GM18508 (cell line): Measurements from ENCODE around the gene SF1.

Experiments used
- ATAC-seq: cut with Tn5 transposase; IDR thresholded peaks from one replicate; pipeline ENCODE4 v1.9.1; 2021; ENCODE audit warnings: moderate number of reproducible peaks; ENCODE audit not compliant: insufficient read depth, unreplicated experiment

Gene SF1

DNA sequence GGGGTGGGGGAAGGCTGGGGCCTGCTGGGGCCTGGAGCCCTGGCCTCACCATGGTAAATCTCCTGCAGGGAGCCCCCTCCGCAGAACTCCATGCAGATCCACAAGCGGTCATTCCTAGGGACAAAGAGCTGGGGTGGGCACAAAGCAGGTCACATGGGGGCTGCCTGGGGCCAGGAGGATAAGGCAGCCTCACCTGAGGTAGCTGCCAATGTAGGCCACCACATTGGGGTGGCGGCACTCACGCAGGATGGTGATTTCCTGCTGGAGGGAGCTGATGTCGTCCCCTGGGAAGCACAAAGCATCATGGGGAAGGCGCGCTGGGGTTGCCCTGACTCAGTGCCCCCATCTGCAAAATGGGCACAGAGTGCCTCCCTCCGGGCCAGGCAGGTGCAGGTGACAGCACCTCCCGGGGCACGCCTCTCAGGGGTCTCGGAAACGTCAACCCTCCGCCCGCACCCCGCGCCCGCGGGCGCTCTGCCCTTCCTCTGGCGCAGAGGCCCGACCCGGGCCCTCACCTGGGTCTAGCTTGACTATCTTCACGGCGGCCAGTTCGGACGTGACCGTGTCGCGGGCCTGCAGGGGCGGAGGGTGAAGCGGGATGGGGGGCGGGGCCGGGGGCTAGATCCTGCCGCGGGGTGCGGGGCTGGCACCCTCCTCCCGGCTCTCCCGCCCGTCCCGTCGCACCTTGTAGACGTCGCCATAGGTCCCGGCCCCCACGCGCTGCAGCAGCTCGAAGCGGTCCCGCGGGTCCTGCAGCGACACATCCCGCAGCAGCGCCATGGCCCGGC lies 24.2 kb upstream of the SF1 start:
- ATAC-seq = no peak

DNA sequence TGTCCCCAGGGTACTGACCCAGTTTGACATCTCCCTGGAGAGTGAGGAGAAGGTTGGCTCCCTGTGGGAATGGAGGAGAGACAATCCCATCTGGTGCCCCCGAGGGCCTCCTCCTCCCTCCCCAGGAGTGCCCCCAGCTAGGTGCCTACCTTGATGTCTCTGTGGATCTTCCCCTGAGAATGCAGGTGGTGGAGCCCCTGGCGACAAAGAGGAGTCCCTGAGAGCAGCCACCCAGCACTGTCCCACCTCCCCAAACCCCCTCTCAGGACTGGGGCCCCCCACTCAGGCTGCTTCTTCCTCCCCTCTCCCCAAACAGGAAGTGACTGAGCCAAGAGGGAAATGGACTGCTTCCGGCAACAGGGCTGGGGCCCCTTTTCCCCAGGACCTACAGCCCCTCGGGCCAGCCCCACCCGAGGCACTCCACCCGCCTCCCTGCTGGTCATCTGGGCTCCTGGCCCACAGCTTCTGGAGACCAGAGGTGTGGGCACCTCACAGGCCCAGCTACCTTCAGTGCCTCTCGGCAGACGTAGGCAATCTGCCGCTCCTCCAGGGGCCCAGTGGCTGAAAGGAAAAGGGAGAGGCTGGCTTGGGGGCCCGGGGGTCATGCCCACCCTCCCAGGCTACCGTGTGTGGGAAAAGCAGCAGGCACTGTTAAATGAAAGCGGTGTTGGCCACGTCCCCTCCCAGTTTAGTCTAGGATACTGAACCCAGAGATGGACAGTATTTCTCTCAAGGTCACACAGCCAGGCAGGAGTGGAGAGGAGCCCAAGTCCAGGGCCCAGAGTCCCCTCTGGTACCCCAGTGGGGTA lies 23.4 kb upstream of the SF1 start:
- no peak for ATAC-seq

DNA sequence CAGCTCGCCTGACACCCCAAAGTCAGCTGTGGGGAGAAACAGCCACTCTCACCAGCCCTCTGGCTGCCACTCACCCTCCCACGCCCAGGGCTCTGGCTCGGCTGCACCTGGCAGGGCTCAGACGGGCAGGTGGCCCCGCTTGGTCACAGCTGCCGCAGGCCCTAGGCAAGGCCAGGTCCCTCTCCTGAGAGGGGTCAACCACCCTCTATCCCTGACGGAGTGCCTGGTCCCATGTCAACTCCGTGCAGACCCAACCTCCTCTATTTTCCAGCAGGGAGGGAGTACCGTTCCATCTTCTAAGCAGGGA lies 22.8 kb upstream of the SF1 start:
- no peak for ATAC-seq

DNA sequence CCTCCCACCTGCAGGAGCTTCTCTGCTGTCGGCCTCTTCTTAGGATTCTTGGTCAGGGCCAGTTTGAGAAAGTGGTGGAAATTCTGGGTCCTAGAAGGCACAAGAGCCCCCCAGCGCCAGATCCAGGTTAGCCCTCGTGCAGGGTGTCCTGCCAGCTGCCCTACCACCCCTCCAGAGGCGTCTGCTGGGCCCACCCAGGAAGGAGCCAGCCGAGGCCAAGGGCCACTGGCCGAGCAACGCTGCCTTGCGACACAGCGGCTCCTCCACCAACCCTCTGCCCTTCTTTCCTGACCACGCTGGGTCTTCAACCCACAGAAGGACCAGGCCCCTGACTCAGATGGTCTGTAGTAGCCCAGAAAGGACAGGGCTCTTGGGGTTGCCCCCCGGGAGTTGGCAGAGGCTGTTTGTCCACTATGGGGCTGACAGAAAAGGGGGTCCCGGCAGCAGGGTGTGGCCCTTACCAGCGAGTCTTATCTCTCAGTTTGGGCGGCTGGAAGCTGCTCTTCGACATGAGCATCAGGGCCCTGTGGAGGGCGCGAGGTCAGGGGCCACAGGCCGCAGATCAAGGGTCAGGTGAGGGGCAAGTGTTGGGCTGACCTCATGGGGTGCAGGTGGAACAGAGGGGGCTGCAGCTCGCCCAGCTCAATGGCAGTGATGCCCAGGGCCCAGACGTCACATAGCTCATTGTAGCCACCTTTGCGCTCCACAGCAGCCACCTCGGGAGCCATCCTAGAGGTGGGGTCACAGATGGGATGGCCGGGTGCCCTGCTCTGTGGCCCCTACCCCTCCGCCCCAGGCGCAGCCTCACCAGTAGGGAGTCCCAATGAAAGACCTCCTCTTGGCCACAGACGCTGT lies 22.2 kb upstream of the SF1 start:
- no peak for ATAC-seq

DNA sequence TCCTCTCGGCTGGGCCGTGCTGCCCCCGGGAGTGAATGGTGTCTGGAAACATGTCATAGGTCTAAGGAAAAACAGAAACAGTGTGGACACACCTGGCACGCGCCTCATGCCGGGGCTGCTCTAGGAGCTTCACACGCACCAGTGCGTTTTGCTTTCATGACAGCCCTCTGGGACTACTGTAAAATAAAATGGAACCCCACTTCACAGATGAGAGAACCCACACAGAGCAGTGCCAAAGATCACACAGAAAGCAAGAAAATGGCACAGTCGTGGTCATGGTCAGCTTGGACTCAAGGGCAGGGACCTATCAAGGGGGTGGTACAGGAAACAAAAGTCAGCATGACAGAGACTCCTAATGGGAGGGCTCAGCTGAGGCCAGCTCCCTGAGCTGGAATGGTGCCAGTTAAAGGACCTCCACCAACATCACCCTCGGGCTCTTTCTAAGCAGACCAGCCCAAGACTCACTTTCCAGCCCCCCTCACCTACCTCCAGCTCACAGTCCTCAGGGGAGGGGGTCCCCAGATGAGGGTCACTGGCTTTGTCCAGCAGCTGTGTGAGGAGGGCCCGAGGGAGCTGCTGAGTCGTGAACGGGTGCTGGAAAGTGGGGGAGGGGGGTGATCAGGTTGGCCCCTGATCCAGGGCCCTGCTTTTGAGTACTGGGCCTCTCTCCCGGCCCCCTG lies 21.4 kb upstream of the SF1 start:
- ATAC-seq = no peak

DNA sequence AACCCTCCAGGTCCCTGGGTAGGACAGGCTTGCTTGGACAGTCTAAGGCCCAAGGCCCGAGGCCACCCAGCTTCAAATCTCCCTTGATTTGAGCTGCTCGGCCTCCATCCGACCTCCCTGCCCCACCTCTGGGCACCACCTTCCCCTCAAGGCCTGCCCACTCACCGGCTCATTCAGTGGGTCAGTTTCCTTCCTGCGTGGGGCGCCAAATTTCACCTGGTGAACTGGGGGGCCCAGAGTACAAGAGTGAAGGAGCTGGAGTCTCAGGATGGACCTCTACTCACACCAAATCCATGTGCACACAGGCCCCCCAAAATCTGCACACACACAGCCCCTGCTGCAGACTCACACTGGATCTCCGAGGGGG lies 20.9 kb upstream of the SF1 start:
- no peak for ATAC-seq

DNA sequence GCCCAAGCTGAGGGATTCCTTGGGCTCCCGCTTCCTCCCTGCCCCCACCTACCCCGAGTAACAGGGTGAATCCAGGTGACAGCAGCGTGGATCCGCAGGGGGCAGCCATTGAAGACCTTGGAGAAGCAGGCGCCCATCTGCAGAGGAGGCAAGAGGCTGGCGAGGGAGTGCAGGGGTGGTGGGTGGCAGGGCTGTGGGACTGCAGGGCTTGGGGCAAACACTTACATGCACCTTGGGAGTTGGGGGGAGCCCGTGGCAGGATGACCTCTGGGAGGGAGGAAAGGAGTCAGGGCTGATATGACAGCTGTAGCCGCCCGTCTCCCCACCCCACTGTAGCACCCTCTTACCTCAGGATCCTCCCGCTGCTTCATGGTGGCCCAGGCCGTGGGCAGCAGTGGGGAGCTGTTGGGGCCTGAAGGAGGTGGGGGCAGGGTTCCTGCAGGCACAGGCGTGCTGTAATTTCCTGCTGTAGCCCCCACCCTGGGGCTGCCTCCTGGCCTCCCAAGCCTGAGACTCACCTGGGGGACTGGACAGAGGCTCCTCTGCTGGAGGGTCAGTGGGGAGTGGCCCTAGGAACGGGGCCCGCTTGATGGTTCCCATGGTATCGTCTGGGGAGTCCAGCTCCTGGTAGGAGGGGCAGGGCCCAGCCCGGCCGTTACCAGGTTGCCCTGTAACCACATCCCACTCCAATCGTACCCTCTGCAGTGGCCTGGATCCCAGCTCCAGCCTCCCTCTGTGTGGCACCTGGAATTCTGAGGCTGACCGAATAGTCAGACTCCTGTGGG lies 18.6 kb upstream of the SF1 start:
- ATAC-seq = no peak

DNA sequence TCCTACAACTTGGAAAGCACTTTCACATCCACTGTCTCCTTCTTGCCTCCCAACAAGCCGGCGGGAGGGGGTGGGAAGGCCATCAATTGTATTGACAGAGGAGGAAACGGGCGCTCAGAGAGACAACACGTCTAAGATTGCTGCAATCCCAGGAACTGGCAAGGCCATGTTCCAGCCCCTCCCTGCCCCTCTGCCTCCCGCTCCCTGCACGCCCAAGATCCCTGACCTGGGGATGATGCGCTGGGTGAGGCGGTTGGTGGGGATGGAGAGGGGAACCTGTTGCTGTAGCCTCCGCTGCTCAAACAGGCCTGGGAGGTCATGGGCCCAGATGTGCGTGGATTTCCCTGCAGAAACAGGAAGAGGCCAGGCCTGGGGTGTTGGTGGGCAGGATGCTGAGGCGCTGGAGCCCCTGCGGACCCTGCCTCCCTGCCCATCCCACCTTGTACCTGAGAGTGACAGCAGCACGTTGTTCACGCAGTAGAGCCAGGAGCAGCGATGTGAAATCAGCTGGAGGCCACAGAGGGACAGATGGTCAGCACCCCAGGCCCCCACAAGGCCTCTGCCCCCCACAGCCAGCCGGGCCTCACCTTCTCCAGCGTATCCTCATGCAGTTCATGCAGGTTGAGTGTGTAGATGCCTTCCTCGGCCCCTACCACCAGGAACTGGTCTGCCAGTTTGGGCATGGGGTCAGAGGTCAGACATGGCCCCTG lies 17.9 kb upstream of the SF1 start:
- ATAC-seq = no peak

DNA sequence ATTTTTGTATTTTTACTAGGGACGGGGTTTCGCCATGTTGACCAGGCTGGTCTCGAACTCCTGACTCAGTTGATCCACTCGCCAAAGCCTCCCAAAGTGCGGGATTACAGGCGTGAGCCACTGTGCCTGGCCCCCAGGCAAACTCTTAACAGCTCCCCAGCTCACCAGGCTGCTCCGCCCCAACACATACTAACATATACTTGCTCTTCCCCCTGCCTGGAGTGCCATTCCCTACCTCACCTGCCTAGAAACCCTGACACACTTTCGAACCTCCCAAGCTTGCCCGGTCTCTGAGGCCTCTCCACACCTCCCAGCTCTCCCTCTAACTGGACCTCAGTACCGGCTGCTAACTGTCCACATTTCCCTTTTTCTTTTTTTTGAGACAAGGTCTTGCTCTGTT lies 16.2 kb upstream of the SF1 start:
- no peak for ATAC-seq

DNA sequence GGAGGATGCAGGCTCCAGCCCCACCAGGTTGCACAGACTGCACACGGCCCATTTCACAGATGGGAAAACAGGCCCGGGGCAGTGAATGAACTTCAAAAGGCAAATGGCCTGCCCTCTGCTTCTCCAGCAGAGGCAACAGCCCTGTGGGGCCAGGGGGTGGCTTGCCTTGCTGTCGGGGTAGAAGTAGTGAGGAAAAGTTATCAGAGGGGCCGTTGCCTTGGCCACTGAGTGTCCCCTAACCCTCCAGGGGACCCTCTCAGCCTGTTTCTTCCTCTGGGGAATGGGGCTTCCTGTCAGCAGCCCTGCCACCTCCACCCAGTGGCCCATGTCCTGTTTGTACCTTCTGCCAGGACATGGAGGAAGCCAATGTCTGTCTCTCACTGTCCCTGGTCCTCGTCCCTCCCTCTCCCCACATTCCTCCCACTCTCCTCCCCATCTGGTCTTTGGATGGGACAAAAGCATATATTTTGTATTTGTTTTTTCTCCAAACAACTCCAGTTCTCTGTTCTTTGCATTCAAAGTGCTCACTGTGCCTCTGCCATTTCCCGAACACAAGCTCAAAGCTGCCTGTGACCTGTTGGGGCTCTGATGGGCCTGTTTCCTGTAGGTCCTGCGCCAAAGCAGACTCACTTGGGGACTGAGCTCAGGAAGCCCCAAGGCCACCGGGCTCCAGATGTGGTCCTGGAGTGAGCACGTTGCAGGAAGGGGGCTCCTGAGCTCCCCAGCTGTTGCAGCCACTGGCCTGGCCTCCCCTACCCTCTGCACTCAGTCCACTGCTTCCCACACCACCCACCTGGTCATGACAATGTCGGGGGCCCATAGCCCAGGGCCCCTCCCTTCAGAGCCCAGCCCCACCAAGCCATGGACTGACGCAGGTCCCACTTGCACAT lies 15.2 kb upstream of the SF1 start:
- ATAC-seq = no peak

DNA sequence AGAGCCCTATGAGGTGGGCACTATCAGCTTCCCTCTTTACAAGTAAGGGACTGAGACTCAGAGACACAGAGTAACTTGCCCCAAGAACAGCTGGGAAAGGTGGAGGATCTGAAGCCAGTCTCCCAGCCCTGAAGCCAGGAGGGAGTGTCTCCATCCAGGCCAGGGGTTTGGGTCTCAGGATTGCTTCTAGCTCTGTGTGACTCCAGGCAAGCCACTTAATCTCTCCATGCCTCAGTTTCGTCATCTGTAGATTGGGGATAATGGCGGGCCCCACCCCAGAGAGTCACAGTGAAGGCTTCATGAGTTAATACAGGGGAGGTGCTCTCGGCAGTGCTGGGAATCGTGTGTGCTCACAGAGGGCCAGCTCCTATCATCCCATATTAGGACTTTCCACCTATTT lies 14.1 kb upstream of the SF1 start:
- ATAC-seq = no peak

DNA sequence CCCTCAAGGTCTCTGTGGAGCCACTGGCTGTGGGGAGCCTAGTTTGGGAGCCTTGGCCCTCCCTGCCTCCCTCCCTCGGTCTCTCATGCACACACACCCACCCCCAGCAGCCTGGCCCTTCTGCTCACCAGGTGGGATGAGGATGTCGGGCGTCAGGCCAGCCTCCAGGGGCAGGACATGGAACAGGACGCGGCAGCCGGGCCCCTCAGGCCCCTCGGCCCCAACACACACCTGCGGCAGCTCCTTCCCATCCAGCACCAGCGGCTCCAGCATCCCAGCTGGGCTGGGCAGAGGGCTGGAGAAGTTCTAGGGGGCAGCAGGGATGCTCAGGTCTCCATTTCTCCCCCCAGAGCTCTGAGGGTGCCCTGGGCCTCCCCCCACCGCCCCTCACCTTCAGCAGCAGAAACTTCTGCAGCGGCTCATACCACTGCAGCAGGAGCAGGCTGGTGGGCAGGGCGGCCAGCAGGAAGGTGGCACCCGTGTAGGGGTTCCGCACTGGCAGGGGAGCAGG lies 13.5 kb upstream of the SF1 start:
- no peak for ATAC-seq

DNA sequence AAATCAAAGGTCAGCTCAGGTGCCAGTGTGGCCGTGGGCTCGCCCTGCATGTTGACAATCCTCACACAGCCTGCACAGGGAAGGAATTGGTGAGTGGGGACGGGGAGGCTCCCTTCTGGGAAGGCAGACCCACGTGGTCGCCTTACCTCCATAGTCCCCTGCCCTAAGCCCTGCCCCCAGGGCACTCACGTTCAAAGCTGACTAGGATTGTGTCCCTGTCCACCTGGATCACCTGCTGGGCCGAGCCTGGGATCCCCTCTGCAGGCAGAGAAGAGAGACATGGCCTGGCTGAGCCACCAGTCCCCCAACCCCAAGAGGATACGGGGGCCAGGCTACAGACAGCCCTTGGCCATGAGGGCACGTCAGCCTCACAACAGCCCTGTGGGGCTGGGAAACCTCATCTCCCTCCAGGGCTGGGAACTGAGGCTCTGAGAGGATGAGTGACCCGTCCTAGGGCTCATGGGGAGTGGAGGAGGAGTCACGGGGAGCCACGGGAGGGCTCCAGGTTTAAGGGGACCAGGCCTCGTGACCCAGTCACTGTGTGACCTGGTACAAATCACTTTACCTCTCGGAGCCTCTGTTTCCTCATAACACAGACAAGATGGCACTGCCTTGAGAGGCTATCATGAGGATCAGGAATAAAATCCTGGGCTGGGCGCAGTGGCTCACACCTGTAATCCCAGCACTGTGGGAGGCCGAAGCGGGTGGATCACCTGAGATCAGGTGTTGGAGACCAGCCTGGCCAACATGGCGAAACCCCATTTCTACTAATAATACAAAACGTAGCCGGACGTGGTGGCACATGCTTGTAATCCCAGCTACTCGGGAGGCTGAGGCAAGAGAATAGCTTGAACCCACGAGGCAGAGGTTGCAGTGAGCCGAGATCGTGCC lies 12.1 kb upstream of the SF1 start:
- ATAC-seq = no peak

DNA sequence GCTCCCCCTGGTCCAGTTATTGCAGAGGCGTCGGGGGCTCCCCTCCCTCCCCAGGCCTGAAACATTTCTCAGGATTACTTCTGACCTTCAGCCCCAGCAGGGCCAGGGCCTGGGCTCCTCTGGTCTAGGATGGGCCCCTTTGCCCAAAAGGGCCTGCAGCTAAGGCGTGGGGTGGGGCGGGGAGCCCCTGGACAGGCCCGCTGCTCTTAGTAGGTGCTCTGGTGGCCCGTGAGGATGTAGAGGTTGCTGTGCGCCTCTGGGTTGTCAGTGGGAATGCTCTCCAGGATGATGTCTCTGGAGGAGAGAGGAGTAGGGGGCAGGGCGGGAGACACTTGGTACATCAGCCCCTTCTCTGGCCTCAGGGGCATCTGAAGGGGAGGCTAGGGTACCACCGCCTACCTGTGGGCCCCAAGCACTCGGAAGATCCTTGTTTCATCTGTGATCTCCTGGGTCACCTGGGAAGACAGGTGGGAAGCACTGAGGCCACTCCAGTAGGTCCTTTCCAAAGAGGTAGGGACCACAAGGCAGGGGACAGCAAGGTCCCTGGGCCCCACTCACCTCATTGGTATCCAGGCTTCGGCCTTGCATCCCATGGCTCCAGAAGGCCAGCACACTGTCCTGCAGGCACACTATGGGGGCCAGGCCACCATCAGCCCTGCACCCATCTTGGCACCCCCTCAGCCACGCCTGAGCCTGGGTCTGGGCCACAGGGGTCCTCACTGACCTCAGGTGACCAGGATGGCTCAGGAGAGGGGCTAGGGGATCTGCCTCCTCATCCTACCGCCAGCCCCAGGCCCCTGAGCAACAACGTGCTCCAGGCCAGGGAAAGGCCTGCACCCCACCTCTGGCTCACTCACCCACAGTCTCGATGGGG lies 11.2 kb upstream of the SF1 start:
- no peak for ATAC-seq

DNA sequence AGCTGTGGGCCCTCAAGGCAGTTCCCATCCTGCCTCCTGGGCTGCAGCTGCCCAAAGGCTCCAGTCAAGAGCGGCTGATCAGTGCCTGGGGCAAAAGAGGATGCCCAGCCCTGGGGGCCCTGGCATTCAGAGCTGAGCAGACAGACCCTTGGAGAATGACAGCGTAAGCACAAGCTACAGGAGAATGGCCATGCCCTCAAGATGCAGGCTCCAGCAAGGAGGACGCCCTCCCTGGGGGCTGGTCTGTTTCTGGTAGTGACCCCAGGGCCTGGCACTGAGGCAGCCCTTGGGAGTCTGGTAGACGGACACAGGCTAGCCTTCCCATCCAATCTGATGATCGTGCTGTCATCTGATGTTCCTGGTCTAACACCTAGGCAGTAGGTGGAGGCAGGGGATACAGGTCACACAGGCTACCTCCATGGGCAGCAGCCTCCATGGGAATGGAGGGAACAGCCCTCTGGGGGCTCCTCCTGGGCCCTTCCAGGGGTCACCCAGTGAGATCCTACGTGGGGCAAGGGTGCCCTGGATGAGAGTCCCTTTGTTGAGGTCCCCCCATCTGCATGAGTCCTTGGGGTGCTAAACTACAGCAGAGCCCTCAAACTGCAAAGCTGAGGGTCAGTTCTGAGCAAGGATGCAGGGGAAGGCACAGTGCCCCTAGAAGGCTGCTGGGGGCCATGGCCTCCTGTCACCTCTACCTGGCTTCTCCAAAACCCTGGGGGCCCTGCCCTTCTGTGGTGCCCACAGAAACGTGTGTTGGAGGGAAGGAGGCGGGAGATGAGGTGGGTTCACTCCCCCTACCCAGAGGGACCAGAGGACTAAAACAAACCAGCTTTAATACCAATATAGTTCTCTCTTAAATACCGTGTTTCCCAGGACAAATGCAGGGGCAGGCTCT lies 10.2 kb upstream of the SF1 start:
- ATAC-seq = no peak
